CD4-positive, alpha-beta T cell (primary cell): Measurements from ENCODE around the gene SSC4D. TPM values are rescaled to one million over a fixed set of nuclear protein-coding genes. Genes with fewer than 3 reads are reported as not detected.

ENCODE experiments used
- ATAC-seq: fragments of 200-7000 bp; cut with Tn5 transposase; one replicate; pipeline ENCODE4 v1.10.0; 2022; ENCODE audit warnings: mild to moderate bottlenecking; ENCODE audit not compliant: poor library complexity
- CTCF ChIA-PET: fragments of 350-600 bp; sonication (Branson Sonifier 250); formaldehyde crosslinking; loops from one replicate; lab custom pipeline; 2021; ENCODE audit warnings: antibody characterized with exemption, inconsistent platforms; lab: Charles Lee
- POLR2A ChIA-PET: fragments of 350-600 bp; sonication (Branson Sonifier 250); formaldehyde crosslinking; loops from one replicate; lab custom pipeline; 2021; ENCODE audit warnings: antibody characterized with exemption, inconsistent platforms; lab: Charles Lee
- DNase-seq, 14 experiments: peaks; one replicate each; pipeline ENCODE4 v3.0.0-alpha.2; 2013 to 2020; ENCODE audit warnings: mixed read lengths in 2 of 14
- H3K27ac ChIP-seq, 2 donors: one replicate each; pipeline versions ENCODE4 v1.5.1 to v1.7.0; 2013; ENCODE audit warnings: low read length in 2 of 2, low read depth in 1 of 2, mild to moderate bottlenecking in 1 of 2
- H3K27me3 ChIP-seq, 2 experiments: 1 replicate in 1 of 2; 2 replicates in 1 of 2; pipeline versions ENCODE4 v1.6.1 to v1.7.0; 2013; ENCODE audit warnings: low read length in 2 of 2, control low read depth in 1 of 2, mild to moderate bottlenecking in 1 of 2, moderate library complexity in 1 of 2; ENCODE audit not compliant: insufficient read depth in 2 of 2, control insufficient read depth in 1 of 2
- H3K36me3 ChIP-seq: one replicate; pipeline ENCODE4 v1.6.1; 2013; ENCODE audit warnings: low read length, control low read depth; ENCODE audit not compliant: insufficient read depth
- H3K4me1 ChIP-seq: one replicate; pipeline ENCODE4 v1.6.1; 2013; ENCODE audit warnings: low read length, control low read depth; ENCODE audit not compliant: insufficient read depth
- H3K4me3 ChIP-seq: one replicate; pipeline ENCODE4 v1.5.1; 2013; ENCODE audit warnings: mild to moderate bottlenecking, low read length, moderate library complexity
- H3K9me3 ChIP-seq, 2 experiments: 1 replicate in 1 of 2; 2 replicates in 1 of 2; pipeline versions ENCODE4 v1.6.1 to v1.7.0; 2013; ENCODE audit warnings: low read length in 2 of 2, mild to moderate bottlenecking in 2 of 2, control low read depth in 1 of 2, moderate library complexity in 1 of 2; ENCODE audit not compliant: control insufficient read depth in 1 of 2, insufficient read depth in 1 of 2
- H3K27ac Mint-ChIP-seq: one replicate; pipeline ENCODE4 v1.8.0; 2020; ENCODE audit warnings: mixed read lengths
- H3K27me3 Mint-ChIP-seq: one replicate; pipeline ENCODE4 v1.8.0; 2021; ENCODE audit warnings: mixed read lengths
- H3K36me3 Mint-ChIP-seq: one replicate; pipeline ENCODE4 v1.8.0; 2021; ENCODE audit warnings: low read depth, mixed read lengths
- H3K4me1 Mint-ChIP-seq: one replicate; pipeline ENCODE4 v1.8.0; 2021; ENCODE audit warnings: low read depth, mixed read lengths
- H3K4me3 Mint-ChIP-seq: one replicate; pipeline ENCODE4 v1.8.0; 2020; ENCODE audit warnings: mild to moderate bottlenecking, mixed read lengths
- H3K9me3 Mint-ChIP-seq: one replicate; pipeline ENCODE4 v1.8.0; 2020; ENCODE audit warnings: mixed read lengths
- CTCF ChIP-seq: fragments of 200-600 bp; IDR thresholded peaks from one replicate; pipeline ENCODE4 v1.8.0; 2022; ENCODE audit warnings: antibody characterized with exemption, mild to moderate bottlenecking
- intact Hi-C, 2 experiments: fragments of 100-400 bp; cut with DNase I in 1 of 2; cut with micrococcal nuclease in 1 of 2; formaldehyde crosslinking; loops; one replicate each; pipeline versions ENCODE4 v1.15.1 to v1.9.0; 2023 to 2025; cut with DNase I, micrococcal nuclease
- total RNA-seq, 174 experiments: library from RNA in 2 of 174; stranded (reverse) in 2 of 174; gene quantifications; one replicate each; pipeline ENCODE4 v1.2.3 and lab custom pipeline; 2021 to 2026

The SSC4D gene
- total RNA-seq, 2 experiments from 2014 or later, result not detected

GRCh38 chr7:76356823-76357222, 52.7 kb downstream of the SSC4D start:
- H3K36me3 Mint-ChIP-seq, result peaks cover 49% of the 10 kb centered on the region
- ATAC-seq (no peak), DNase-seq (no peak)
- no peak for TF ChIP-seq CTCF
- Histone ChIP-seq H3K4me1 (peaks cover 45% of the 10 kb centered on the region), H3K36me3 (peaks cover 10% of the 10 kb centered on the region), H3K9me3 (no peaks in the 10 kb centered on the region), H3K4me3 (peak overlapping the region; percentile 97), H3K27me3 (no peaks in the 10 kb centered on the region), H3K27ac (peak overlapping the region in 1 of 2 donors; percentile 54)
- ChIA-PET CTCF (no interaction called here), POLR2A (interaction anchor here (3.4 kb wide), 1 partner anchor 38 kb away, joined by 64 read pairs; no protein-coding TSS in a partner anchor)
- no peaks in the 10 kb centered on the region for H3K27me3 Mint-ChIP-seq
- no peaks in the 10 kb centered on the region for H3K9me3 Mint-ChIP-seq
- peak overlapping the region; percentile 94 for H3K4me3 Mint-ChIP-seq
- peak overlapping the region; percentile 90 for H3K27ac Mint-ChIP-seq
- intact Hi-C loops, result loop anchor here (5.0 kb wide), 2 partner anchors 35 to 180 kb away; no protein-coding TSS in a partner anchor
- peaks cover 50% of the 10 kb centered on the region for H3K4me1 Mint-ChIP-seq

- Mint-ChIP-seq H3K27ac (peak overlapping the region; percentile 28), H3K4me1 (peaks cover 57% of the 10 kb centered on the region), H3K36me3 (peaks cover 56% of the 10 kb centered on the region), H3K9me3 (no peaks in the 10 kb centered on the region), H3K4me3 (peak overlapping the region; percentile 66), H3K27me3 (no peaks in the 10 kb centered on the region)
- peaks cover 47% of the 10 kb centered on the region for H3K4me1 ChIP-seq
- H3K36me3 ChIP-seq, result peaks cover 10% of the 10 kb centered on the region
- intact Hi-C loops, result loop anchor here (5.0 kb wide), 2 partner anchors 36 to 179 kb away; no protein-coding TSS in a partner anchor
- no peak for TF ChIP-seq CTCF
- H3K27ac ChIP-seq, result no peak overlapping the region
- ChIA-PET POLR2A (interaction anchor here (3.9 kb wide), 1 partner anchor 38 kb away, joined by 16 read pairs; no protein-coding TSS in a partner anchor), CTCF (no interaction called here)
- no peak for DNase-seq
- H3K27me3 ChIP-seq, result no peaks in the 10 kb centered on the region
- no peak overlapping the region for H3K4me3 ChIP-seq
- no peaks in the 10 kb centered on the region for H3K9me3 ChIP-seq
- ATAC-seq, result no peak
These were observed 53.4 kb downstream of the SSC4D start for GRCh38 chr7:76356115-76356514.

- H3K27ac Mint-ChIP-seq, result no peak overlapping the region
- Histone ChIP-seq H3K4me1 (peaks cover 49% of the 10 kb centered on the region), H3K27me3 (no peaks in the 10 kb centered on the region), H3K4me3 (no peak overlapping the region), H3K9me3 (no peaks in the 10 kb centered on the region), H3K27ac (no peak overlapping the region), H3K36me3 (peaks cover 14% of the 10 kb centered on the region)
- no peak for ATAC-seq
- no peaks in the 10 kb centered on the region for H3K27me3 Mint-ChIP-seq
- H3K36me3 Mint-ChIP-seq, result peaks cover 64% of the 10 kb centered on the region
- H3K4me1 Mint-ChIP-seq, result peaks cover 66% of the 10 kb centered on the region
- ChIA-PET POLR2A (interaction anchor here (3.9 kb wide), 1 partner anchor 37 kb away, joined by 16 read pairs; no protein-coding TSS in a partner anchor), CTCF (no interaction called here)
- no peaks in the 10 kb centered on the region for H3K9me3 Mint-ChIP-seq
- no peak for TF ChIP-seq CTCF
- intact Hi-C loops, result loop anchor here (2.0 to 5.0 kb wide), 3 partner anchors 22 to 178 kb away; no protein-coding TSS in a partner anchor
- peak overlapping the region; percentile 66 for H3K4me3 Mint-ChIP-seq
- no peak for DNase-seq
These were observed 54.3 kb downstream of the SSC4D start for GRCh38 chr7:76354981-76355730.
